GM21717 (cell line): ENCODE results near the gene ARID3A.

Experiments used
- ATAC-seq: cut with Tn5 transposase; IDR thresholded peaks from one replicate; pipeline ENCODE4 v1.9.1; 2021; ENCODE audit warnings: mild to moderate bottlenecking, moderate library complexity; ENCODE audit not compliant: unreplicated experiment

Gene ARID3A

DNA sequence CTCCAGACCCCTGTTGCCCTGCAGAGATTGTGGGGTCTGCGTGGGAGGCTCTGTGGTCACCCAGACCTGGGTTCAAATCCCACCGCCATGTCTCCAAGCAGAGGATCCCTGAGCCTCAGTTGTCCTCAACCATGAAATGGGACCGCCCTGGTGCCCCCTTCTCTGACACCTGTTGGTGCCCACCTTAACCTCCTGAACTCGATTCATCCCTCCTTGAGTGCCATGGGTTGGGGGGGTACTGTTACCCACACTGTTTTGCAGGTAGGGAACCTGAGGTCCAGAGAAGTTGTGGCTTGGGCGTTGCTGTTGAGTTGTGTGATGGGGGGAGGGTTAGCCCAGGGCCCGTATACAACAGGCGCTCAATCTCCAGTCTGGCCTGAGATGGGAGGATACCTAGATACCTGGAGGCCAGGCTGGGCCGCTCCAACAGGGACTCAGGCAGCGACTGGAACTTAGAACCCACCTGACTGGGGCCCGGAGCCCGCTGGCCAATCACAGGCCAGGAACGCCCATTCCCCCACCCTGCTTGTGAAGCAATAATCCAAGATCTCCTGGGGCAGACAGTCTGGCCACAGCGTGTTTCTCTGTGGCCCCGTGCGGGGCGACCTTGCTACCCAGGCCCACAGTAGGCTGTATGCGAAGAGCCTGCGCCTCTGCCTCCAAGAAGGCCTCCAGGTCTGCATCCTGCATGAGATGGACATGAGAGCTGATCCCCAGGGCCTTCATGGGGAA lies 2.8 kb downstream of the ARID3A start:
- no peak for ATAC-seq

GRCh38 chr19:929203-929890 lies 3.5 kb downstream of the ARID3A start:
- no peak for ATAC-seq

GRCh38 chr19:929891-930258 lies 4.0 kb downstream of the ARID3A start:
- no peak for ATAC-seq

DNA sequence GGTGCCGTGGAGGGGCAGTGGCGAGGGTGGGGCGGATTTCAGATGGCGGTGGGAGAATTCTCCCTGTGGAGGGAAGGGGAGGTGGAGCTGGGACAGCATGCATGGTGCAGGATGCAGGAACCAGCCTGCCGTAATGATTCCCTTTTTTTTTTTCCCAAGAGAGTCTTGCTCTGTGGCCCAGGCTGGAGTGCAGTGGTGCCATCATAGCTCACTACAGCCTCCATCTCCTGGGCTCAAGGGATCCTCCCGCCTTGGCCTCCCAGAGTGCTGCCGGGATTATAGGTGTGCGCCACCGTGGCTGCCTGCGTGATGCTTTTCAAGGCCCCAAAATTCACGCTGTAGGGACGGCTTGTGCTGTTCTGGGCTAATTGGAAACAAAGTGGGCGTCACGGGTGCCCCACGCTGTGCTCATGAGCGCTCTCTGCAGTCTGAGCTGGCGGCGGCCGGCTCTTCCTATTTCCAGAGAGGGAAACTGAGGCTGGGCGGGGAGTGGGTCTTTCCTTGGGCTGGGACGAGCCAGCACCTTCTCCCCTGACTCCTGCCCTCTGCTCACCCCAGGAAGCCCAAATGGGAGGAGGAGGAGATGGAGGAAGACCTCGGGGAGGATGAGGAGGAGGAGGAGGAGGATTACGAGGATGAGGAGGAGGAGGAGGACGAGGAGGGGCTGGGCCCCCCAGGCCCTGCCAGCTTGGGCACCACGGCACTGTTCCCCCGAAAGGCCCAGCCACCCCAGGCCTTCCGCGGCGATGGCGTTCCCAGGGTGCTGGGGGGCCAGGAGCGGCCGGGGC lies 6.2 kb downstream of the ARID3A start:
- ATAC-seq: no peak

GRCh38 chr19:932648-933552 lies 7.1 kb downstream of the ARID3A start:
- ATAC-seq: no peak

GRCh38 chr19:933553-933882 lies 7.7 kb downstream of the ARID3A start:
- ATAC-seq: no peak

GRCh38 chr19:934197-934840 lies 8.5 kb downstream of the ARID3A start:
- no peak for ATAC-seq

DNA sequence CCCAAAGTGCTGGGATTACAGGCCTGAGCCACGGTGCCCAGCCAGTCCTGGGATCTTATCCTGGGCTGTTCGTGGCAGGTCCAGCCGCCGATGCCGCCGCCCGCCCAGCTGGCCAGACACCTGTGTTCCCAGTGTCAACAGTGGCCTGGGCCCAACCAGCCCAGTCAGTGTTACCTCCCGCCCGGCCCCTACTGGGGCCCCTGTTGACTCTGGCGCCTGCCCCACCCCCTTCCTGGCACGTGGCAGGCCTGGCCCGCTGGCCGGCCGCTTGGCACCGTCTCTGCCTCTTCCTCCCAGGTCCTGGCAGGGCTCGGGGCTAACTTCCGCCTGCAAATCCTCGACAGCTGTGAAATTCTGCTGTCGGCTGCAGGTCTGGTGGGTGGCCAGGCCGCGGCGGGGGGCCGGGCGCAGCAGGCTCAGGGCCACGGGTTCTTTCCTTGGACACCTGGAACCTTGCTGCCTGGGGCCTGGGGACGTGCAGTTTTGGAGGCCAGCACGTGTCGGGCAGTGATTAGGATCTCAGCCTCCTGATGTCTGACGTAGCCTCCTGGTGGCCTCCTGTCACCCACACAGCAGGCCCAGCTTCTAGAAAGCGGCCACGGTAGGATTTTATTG lies 9.1 kb downstream of the ARID3A start:
- no peak for ATAC-seq

- no peak for ATAC-seq
Measured at GRCh38 chr19:936175-936546, 10.3 kb downstream of the ARID3A start.

DNA sequence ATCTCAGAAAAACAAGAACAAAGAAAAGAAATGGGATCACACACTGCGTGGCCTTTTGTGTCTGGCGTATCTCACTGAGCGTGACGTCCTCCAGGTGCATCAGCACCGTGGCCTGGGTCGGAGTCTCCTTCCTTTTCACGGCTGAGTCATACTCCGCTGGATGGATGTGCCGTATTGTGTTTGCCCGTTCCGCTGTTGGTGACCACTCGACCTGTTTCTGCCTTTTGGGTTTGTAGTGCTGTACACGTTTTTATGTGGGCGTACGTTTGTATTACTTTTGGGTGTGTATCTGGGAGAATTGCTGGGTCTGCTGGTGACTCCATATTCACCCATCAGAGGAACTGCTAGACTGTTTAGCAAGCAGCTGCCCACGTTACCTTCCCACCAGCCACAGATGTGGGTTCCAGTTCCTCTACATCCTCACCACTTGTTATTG lies 11.4 kb downstream of the ARID3A start:
- ATAC-seq: no peak

DNA sequence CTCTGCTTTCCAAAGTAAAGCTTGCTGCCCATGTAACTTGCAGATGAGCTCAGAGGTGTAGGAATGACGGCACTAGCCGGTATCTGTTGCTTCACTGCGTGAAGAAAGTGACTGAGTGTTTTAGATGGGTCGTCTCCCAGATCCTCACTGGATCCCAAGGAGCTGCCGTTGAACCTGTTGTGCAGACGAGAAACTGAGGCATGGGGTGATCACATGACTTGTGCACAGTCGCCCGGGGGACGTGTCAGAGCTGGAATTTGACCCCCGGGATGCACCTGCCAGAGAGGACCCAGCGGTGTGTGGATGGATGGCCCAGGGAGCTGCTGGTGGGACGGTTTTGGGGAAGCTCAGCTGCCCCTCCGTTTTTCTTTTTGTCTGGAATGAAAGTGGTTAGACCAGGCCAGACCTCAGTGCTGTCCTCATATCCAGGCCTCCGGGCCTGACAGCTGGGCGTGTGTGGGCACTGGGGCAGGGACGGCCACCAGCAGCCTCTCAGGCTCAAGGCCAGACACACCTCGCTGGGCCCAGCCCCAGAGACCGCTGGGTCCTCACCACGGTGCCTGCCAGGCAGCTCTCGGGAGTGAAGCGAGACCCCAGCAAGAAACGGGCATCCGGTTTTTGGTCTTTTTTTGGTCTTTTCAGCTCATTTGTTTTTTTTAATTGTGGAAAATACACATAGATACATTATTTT lies 12.5 kb downstream of the ARID3A start:
- ATAC-seq: no peak

DNA sequence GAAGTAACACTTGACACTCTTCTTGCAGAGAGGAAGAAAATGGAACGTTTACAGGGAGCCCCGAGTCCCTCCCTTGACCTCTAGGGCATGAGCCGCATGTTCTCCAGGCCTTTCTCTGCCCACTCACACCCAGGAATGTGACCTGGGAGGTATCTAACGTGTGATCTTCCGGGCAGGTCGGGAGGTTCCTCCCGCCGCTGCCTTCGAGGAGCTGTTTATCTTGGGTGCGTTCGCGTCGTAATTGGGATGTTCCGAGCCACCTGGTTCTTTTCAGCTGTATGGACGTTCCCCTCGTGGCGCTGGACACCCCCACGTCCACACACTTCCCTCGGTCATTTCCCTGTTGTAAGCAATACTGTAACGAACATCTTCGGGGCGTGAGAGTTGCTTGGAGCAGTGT lies 13.6 kb downstream of the ARID3A start:
- ATAC-seq: no peak

GRCh38 chr19:939922-940321 lies 14.1 kb downstream of the ARID3A start:
- ATAC-seq: no peak

- ATAC-seq: no peak
Measured at GRCh38 chr19:940591-941291, 14.9 kb downstream of the ARID3A start.

DNA sequence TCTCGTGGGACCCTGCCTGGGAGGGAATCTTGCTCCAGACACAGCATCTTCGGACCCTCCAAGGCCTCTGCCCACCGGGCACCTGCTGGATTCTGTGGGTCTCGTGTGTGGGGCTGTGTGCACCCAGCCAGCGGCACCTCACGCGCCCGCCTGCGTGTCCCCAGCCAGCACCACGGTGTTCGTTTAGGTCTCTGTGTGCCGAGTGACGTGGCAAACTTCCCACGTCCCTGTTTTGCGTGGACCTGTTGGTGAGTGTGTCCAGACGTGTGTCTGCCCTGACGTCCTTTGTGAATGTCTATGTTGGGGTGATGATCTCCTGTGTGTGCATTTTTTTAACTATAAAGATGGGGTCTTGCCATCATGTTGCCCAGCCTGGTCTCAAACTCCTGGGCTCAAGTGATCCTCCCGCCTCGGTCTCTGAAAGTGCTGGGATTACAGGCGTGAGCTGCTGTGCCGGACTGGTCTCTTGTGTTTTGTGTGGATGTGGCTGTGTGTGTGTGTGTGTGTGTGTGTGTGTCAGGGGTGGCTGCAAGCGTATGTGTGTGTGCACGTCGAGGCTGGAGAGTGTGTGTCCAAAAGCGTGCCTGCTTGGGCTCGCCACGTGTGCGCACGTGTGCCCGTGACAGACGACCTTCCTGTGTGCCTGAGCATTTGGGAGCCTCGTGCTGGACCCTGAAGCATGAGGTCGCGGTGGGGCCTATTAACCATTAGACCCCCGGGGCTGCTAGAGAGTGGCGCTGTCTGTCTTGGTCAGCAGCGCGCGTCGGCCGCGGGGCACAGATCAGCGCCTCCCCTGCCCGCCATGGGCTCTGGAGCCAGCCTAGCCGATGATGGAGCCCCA lies 15.7 kb downstream of the ARID3A start:
- ATAC-seq: no peak

DNA sequence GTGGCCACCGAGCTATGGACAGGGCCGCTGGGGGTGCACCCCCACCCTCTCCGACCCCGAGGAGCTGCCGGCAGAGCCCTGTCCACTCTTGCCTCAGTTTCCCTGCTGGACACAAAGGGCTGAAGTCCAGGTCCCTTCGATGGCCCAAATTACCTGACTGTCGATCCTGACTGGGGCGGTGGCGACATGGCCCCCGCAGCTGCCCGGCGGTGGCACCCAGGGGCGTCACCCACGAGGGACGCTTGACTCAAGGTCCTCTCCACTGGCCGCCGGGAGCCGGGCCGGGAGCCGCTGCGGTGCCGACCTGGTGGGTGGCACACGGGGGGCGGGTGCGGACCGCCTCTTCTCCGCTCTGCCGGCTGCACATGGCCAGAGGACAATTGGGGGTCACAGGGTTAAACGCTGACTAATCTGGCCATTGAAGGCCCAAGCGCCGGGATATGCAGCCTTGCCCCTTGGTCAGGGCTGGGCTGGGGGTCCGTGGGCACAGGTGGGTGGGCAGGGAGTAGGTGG lies 16.4 kb downstream of the ARID3A start:
- no peak for ATAC-seq

DNA sequence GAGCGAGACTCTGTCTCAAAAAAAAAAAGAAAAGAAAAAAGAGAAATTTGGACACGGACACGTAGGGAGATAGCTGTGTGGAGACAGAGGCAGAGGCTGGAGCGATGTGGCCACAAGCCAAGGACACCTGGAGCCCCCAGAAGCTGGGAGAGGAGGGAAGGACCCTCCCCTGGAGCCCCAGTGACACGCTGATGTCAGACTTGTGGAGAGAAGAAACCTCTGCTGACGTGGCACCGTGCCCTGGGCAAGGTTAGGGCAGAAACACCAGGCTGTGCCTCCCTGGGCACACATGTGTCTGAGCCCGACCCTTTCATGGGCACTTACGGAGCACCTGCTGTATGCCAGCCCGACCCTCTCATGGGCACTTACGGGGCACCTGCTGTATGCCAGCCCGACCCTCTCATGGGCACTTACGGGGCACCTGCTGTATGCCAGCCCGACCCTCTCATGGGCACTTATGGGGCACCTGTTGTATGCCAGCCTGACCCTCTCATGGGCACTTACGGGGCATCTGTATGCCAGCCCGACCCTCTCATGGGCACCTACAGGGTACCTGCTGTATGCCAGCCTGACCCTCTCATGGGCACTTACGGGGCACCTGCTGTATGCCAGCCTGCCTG lies 17.8 kb downstream of the ARID3A start:
- no peak for ATAC-seq
